GM18526 (cell line): ENCODE measurements around the gene HOXA9.

Source experiments
- POLR2A ChIP-seq: IDR thresholded peaks from 3 replicates; pipeline ENCODE4 v1.6.1; 2011; ENCODE audit not compliant: insufficient read length; ENCODE audit errors: extremely low read depth

HOXA9 gene

DNA sequence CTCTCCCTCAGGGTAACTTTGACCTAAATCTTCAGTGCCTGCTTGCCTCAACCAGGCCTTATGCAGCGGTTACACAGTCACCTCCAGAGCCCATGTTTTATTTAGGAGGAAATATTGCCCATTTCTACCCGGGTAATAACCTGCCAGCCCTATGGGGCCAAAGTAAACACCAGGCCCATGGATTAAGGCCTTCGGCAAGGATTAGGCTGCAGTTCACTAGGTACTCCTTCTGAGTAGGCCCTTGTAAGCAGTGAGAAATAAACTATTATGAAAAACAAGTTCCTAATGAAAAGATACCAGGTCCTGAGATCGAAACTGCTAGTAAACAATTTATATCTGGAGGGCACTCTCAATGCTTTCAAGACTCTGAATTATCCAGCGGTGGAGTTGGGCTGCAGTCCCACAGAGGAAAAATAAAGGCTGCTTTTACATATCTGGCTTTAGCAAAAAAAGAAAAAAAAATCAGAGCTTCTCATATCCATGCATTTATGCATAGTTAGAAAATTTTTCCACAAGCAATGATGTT is 12.5 kb upstream of the HOXA9 start:
- no peak for TF ChIP-seq POLR2A

DNA sequence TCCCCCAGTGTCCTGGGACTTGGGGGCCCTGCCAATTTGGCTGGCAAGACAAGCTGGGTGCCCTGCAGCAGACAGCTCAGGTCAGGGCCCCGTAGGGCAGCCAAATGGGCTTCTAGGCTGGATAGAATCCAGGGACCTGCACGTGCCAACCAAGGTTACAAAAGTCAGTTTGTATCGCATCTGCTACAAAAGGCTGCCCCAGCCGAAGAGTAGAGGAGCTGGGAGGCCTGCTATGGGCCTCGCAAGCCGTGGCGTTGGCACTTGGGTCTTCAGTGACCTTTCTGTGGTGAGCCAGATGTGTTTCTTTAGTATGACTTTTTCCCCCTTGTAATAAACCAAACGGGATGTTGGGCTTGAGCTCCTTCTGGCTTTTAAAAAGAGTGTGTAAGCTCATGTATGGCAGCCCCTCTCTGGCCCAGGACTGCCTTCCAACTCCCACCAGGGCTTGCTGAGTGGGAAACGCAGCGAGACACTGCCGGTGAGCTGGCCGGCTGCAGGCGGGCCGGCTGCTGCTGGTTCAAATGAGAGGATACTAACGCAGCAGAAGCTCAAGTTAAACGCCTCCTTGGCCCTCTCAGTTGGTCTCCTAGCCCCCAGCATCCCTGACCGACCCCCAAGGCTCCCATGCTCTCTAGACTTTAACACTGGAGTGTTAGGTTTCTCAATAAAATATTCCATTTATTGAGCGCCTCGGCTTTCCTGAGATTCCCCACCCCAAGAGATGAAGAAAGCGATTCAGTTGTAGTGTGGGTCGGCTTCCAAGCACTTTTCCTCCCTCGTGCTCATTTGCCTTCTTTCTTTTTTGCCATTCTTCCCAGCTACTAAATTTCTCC is 11.8 kb upstream of the HOXA9 start:
- no peak for TF ChIP-seq POLR2A

DNA sequence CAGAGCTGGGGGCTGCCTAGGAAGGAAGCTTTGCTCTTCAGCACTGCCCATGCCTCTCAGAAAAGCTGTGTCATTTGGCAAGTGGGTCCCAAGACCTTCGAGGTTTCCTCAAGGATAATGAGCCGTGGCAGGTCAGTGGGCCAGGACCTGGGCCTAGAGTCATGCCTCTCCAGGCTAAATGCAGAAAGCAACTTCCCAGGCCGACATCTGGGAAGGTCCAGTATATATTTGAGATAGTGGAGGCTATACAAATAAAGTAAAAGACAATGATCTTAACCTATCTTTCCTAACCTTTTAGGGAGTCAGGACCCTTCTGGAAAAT is 11.1 kb upstream of the HOXA9 start:
- TF ChIP-seq POLR2A, result no peak

DNA sequence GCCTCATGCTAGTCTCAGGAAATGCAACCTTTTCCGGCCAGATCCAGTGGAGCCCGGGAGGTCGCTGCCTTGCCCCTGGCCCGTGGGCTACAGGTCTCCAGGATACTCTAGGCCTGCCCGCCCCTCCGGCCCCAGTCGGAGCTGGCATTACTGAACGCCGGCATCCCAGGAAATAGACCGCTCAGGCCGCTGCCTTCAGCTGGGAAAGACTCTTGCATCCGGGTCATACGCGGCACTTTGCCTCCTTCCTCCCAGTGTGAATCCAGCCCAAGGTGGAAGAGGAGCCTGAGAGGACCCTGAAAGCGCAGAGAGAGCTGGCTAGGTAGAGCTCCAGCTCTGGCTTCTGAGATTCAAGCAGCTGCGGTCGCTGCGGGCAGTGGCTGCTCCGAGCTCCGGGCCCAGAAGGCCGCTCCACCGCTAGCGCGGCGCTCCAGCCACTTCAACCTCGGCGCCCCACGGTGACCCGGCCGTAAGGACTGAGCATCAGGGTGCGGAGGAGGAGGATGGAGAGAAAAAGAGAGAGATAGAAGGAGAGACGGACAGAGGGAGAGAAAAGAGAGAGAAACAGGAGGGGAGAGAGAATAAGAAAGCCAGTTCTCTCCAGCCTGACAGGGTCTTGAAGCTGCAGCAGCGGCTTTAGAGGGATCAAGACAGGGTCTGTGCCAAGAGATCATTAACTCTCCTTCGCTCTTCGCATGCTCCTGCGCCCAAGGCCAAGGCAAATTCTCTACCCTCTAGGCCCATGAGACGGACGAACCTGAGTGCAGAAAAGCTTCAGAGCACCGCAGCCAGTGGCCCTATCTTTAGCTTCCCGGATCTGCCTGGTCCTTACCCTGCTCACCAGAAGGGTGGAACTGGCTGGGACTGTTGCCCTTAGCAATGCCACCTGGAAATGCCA is 10.5 kb upstream of the HOXA9 start:
- no peak for TF ChIP-seq POLR2A

DNA sequence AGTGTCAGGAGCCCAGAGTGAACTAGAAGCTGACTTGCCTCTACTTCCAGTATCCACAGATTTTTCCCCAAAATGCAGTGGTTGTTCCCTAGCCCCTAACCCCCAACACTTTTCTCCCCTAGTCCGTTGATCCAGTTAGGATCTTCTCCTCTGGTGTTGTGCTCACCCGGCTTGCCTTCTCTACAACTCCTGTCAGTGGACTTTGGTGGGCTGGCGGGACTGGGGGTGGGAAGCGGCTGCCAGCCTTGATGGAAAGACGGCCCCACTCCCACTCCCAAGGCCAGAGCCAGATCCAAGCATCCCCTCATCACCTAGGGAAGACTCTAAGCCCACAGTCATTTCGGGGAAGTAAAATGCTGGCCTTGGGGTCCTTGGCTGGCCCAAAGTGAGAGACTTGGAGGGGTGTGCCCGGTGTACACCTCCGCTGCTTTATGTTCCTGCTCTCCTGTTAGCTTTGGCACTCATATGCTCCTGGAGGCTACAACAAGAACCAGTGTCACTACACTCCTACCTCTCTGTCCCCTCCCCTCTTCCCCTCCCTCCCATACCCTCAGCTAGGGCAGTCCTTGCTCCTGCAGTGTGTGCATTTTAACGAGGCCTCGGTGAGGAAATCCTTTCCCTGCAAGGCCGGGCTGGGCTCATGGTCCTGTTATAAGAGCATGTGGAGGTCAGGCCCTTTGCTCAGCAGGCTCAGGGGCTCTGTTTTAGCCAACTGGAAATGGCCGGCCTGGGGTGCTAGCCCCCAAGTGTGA is 9.7 kb upstream of the HOXA9 start:
- no peak for TF ChIP-seq POLR2A

DNA sequence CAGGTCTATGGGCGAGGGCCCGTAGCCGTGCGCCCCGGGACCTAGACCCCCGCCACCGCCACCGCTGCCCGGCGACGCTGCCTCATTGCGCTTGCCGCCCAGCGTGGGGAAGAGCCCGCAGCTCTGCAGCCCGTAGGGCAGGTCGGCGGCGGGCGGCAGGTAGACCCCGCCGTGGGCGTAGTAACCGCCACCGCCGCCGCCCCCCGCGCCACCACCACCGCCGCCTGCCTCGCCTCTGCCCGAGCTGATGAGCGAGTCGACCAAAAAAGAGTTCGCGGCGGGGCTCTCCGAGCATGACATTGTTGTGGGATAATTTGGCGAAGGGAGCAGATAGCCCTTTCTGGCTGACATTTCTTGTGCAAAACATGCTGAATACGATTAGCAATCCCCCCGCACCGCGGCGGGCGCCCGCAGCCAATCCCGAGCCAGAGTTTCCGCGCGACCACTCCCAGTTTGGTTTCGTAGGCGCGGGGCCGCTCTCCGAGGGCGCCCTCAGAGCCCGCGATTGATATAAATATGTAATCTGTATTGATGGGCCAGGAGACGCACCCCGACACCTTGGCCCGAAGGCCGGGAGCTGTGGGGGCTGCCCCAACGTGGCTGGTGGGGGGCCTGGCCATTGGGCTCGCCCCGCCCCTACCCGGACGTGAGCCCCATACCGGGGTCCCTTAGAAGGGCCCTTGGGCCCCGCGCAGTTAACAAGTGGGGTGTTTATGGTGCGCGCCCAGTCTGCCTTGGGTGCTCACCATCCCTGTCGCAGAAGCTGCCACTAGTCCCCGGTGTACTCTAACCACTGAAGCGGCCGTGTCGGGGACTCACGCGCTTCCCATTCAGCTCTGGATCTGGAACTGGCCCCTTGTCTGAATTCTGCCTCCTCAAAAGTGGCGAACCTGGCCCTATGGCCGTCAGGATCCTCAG is 8.9 kb upstream of the HOXA9 start, which contains the start of gene HOXA10:
Gene HOXA10 (minus strand): TSS at position 365 of the 918 bp plus-strand sequence. CDS start 14 bp downstream, at position 351.
- TF ChIP-seq POLR2A, result no peak

DNA sequence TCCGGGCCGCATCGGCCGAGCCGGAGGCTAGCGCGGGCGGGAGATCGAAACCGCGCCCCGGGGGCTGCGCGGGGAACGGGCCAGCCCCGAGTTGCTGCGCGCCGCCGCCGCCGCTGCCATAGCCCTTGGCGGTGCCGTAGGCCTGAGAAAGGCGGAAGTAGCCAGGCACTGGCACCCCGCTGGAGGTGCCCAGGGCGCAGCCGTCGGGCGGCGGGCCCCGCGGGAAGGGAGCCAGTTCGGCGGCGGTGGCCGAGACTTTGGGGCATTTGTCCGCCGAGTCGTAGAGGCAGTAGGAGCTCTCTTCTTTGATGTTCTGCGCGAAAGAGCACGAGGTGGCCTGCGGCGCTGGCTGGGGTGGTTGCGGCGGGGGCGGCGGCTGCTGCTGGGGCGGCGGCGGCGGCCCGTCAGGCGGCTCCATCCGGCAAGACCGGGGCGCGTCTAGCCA is 8.2 kb upstream of the HOXA9 start:
- TF ChIP-seq POLR2A, result no peak

DNA sequence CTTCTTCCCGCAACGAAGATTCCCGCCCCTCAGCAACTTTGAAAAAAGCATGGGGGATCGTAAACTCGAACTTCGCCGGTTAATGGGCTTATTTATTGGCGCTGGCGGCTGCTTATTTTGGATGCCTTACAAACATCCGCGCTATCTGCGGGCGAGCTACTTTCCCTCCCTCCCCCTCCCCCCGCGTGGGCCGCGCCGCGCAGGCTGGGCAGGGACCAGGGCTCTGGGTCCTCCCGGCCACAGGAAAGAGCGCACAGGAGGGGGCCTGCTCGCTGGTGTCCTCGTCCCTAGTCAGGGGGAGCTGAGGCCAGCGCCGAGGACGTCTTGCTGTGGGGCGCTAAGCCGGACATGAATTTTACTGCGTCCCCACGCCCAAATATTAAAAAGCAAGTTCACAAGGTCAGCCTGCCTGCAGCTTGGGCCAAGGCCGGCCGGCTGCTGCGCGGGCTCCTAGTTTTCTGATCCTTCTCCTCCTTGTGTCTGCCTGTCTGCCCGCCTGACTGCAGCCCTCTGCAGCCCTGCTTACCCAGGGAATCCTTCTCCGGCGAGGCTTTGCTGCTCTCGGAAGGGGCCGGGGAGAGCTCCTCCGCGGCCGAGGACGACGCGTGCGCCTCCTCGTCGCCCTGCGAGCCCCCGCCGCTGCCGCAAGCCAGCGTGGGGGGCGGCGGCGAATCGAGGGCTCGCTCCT is 7.6 kb upstream of the HOXA9 start:
- TF ChIP-seq POLR2A, result no peak

DNA sequence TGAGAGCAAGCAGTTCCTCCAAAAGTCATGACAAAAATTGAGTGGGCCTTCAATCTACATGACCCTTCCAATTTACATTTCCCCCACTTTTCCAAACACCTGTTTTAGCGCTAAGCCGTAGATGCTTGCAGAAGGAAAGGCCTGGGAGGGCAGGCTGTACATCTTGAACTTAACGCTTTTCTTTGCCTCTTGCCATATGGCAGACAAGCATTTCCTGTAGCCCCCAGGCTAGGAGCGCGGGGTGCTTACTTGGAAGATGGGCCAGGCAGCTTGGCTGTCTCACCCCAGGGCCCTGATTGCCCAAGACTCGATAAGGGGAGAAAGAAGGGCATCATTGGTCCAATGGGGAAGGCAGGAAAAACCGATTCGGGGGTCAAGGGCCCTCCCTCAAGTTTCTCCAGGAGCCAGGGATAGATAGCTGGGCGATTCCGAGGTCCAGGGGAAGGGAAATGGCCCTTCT is 7.0 kb upstream of the HOXA9 start:
- no peak for TF ChIP-seq POLR2A

DNA sequence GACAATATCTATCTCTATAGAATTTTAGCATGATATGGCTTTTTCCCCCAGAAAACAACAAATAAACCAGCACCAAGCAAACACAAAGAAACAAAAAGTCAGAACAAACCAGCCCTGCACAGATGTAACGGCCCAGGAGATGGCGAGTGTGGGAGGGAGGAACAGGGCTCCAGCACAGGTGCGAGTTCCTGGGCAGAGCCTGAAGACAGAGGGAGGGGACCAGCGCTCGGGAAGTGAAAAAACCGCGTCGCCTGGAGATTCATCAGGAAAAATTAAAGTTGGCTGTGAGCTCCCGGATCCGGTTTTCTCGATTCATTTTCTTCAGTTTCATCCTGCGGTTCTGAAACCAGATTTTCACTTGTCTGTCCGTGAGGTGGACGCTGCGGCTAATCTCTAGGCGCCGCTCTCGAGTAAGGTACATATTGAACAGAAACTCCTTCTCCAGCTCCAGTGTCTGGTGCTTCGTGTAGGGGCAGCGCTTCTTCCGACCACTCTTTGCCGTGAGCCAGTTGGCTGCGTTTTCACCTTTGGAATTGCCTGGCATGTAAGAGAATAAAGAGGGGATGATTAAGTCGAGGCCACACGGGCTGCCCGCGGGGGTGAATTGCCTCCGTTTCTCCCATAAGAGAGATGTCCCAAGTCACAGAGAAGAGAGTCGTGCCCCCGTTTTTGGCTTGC is 6.4 kb upstream of the HOXA9 start:
- TF ChIP-seq POLR2A, result no peak

DNA sequence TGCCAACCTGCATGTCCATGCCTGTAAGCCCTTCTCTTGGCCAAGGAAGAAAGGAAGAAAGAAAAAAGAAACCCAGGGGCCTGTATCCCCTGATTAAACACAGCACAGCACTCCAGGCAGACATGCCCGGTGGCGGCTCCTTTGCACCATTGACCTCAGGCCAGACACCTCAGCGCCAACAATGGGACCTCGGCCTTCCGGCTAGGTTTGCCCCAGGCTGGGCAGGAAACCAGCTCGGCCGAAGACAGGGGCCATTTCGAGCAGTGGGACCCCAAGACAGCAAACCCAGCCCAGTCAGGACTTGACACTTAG is 5.9 kb upstream of the HOXA9 start:
- no peak for TF ChIP-seq POLR2A

DNA sequence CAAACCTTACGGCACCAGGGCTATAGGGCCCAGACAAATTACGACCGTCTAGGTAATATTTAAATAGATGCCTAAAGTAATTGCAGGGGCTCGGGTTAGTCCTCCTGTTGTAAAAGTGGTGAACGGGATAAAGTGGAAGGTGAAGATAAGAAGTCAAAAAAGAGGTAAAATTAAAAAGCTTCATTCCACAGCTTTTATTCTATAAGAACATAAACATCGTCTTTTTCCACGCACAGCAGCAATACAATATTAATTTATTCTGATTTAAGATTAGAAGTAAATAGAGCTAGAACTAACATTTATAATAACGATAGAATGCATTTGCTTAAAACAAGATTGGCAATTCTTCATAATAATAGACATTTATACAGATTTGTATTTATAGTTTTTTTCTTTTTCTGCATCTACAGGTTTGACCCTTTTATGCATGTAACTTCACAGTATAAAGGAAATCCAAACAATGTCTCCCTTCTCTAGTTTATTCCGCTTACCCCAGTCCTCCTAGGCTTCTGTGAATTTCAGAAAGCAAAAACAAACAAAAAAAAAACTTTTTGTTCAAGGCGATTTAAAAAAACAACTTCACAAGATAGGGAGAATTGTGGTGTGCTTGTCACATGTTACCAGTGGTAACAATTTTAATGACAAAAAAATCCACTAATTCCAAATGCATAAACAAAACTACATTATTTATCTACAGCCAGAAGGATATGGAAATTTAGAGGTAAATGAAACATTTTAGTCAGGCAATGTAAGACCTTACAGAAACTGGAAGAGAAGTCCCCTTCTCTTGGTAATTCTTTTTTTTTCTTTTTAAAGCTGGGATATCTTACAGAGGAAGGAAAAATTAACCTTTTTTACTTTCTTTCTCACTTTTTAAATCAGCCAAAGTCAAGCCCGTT is 5.3 kb upstream of the HOXA9 start:
- no peak for TF ChIP-seq POLR2A
